Panc1 (cell line): Measurements from ENCODE around the gene IDI2. TPM values are rescaled to one million over a fixed set of nuclear protein-coding genes. Genes with fewer than 3 reads are reported as not detected.
A peak's percentile ranks its signal among the peaks of the same experiment; 100 is the strongest.

Experiments
- ATAC-seq: fragments of 200-7000 bp; cut with Tn5 transposase; 2 replicates; pipeline ENCODE4 v1.9.1; 2020; ENCODE audit warnings: mild to moderate bottlenecking, moderate library complexity
- BruUV-seq: library from RNA; stranded (reverse); fragments of 400-500 nt; replicated peaks from 2 replicates; lab custom pipeline; 2021; lab: Mats Ljungman, UMichigan
- CTCF ChIA-PET: fragments of 300-600 bp; sonication (Branson Sonifier 250); formaldehyde crosslinking; loops from one replicate; lab custom pipeline; 2022; ENCODE audit warnings: antibody characterized with exemption; lab: Charles Lee
- POLR2A ChIA-PET: fragments of 300-600 bp; sonication (Branson Sonifier 250); formaldehyde crosslinking; loops from one replicate; lab custom pipeline; 2022; ENCODE audit warnings: antibody characterized with exemption; lab: Charles Lee
- DNase-seq: peaks from one replicate; pipeline ENCODE4 v3.0.0-alpha.2; 2010; ENCODE audit warnings: low read depth, low spot score
- H3K27ac ChIP-seq: 2 replicates; pipeline ENCODE4 v1.5.1; 2011; ENCODE audit warnings: mild to moderate bottlenecking, low read length, inconsistent platforms
- H3K27me3 ChIP-seq: fragments of 200-500 bp; sonication (Bioruptor generic); 2 replicates; pipeline ENCODE4 v1.6.0; 2014; ENCODE audit warnings: low read length, inconsistent platforms; ENCODE audit not compliant: control insufficient read depth, insufficient read depth
- H3K36me3 ChIP-seq: fragments of 200-500 bp; sonication (Bioruptor generic); 2 replicates; pipeline ENCODE4 v1.5.1; 2014; ENCODE audit warnings: inconsistent platforms, mild to moderate bottlenecking, low read length, moderate library complexity; ENCODE audit not compliant: control insufficient read depth, insufficient read depth
- H3K4me1 ChIP-seq: 2 replicates; pipeline ENCODE4 v1.5.1; 2011; ENCODE audit warnings: inconsistent platforms, mild to moderate bottlenecking, low read length, moderate library complexity; ENCODE audit not compliant: control insufficient read depth, insufficient read depth
- H3K4me3 ChIP-seq, 2 experiments: 2 replicates each; pipeline ENCODE4 v1.5.1; 2011 to 2012; ENCODE audit warnings: low read depth in 2 of 2, low read length in 2 of 2, mild to moderate bottlenecking in 2 of 2, inconsistent platforms in 1 of 2, moderate library complexity in 1 of 2
- H3K9me3 ChIP-seq: fragments of 200-500 bp; sonication (Bioruptor generic); 2 replicates; pipeline ENCODE4 v1.5.1; 2014; ENCODE audit warnings: low read depth, mild to moderate bottlenecking, inconsistent platforms, low read length, moderate library complexity; ENCODE audit not compliant: control insufficient read depth, insufficient read depth
- CTCF ChIP-seq: fragments of 450-650 bp; IDR thresholded peaks from 2 replicates; pipeline ENCODE4 v1.5.1; 2017; ENCODE audit warnings: mild to moderate bottlenecking
- POLR2AphosphoS5 ChIP-seq: IDR thresholded peaks from 2 replicates; pipeline ENCODE4 v1.6.1; 2012; ENCODE audit warnings: mild to moderate bottlenecking, low read depth, low read length, moderate library complexity
- SIN3A ChIP-seq: IDR thresholded peaks from 2 replicates; pipeline ENCODE4 v1.6.1; 2012; ENCODE audit warnings: low read depth, mild to moderate bottlenecking, low read length, moderate library complexity, borderline replicate concordance; ENCODE audit not compliant: insufficient read depth
- TCF7L2 ChIP-seq: IDR thresholded peaks from 2 replicates; pipeline ENCODE4 v1.6.1; 2011; ENCODE audit warnings: mild to moderate bottlenecking, low read depth, low read length, inconsistent platforms
- in situ Hi-C: cut with HindIII; loops from 2 replicates; pipeline ENCODE4 v1.10.0; 2016; ENCODE audit warnings: low sequenced_read_pairs, low pct_unique_long_range_greater_than_20kb
- intact Hi-C: fragments of 100-400 bp; cut with micrococcal nuclease; formaldehyde crosslinking; loops from one replicate; pipeline ENCODE4 v1.10.0; 2022; ENCODE audit not compliant: unreplicated experiment
- total RNA-seq: library from RNA; stranded (reverse); gene quantifications from one replicate; pipeline ENCODE4 v1.2.1, GENCODE V29; 2021; ENCODE audit not compliant: unreplicated experiment
- TF ChIP-seq, protein P1 (sequence below), 2 experiments: IDR thresholded peaks; 2 replicates each; pipeline ENCODE4 v1.6.1; 2011 to 2012; ENCODE audit warnings: low read depth in 2 of 2, control low read depth in 1 of 2, low read length in 1 of 2, mild to moderate bottlenecking in 1 of 2, moderate library complexity in 1 of 2; ENCODE audit not compliant: insufficient read depth in 1 of 2

The IDI2 gene
- total RNA-seq, 1 experiment from 2014 or later = not detected

DNA sequence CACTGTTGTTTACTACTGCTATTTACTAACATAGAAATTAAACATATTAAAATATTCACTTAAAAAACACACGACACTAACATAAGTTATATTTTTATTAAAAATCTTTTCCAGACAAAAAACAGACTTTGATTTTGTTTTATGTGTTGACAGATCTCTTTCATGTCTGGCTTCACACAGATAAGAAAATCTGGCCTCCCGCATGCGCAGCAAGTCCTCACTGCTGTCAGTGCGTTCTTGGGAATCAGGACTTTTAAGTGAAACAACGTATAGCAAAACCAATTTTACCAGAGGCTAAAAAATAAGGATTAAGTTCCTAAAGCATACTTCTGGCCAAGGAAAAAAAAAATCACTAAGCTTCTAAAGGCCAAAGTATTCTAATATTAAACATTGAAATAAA, 24.5 kb upstream of the IDI2 start:
- in situ Hi-C loops (no loop called here), intact Hi-C loops (no loop called here)
- Histone ChIP-seq H3K4me3 (peak overlapping the region; percentile 60 to 89), H3K27me3 (no peaks in the 10 kb centered on the region), H3K9me3 (no peaks in the 10 kb centered on the region), H3K36me3 (peaks cover 6% of the 10 kb centered on the region), H3K27ac (peak overlapping the region; percentile 89), H3K4me1 (peaks cover 24% of the 10 kb centered on the region)
- CTCF ChIA-PET = no interaction called here
- DNase-seq (no peak), ATAC-seq (no peak)
- no TSS peak for BruUV-seq
- TF ChIP-seq POLR2AphosphoS5 (no peak), CTCF (no peak), SIN3A (no peak)
- POLR2A ChIA-PET = no interaction called here

DNA sequence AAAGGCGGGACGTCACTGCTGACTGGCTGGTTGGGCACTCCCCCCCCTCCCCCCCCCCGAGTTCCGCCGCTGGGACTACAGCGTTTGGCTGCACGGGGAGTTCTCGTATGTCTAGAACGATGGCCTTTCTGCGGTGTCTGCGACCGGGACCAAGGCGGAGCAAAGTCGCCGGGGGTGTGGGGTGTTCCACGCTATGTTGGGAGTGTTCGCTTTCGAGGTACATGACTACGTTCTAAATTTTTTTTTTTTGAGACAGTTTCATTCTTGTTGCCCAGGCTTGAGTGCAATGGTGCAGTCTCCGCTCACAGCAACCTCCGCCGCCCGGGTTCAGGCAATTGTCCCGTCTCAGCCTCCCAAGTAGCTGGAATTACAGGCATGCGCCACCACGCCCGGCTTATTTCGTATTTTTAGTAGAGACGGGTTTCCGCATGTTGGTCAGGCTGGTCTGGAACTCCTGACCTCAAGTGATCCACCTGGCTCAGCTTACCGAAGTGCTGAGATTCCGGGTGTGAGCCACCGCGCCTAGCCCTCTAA, 23.8 kb upstream of the IDI2 start:
- in situ Hi-C loops = no loop called here
- BruUV-seq = TSS peak; percentile 92
- Histone ChIP-seq H3K27ac (peak overlapping the region; percentile 89), H3K36me3 (peaks cover 6% of the 10 kb centered on the region), H3K4me1 (peaks cover 23% of the 10 kb centered on the region), H3K4me3 (peak overlapping the region; percentile 60 to 89), H3K9me3 (no peaks in the 10 kb centered on the region), H3K27me3 (no peaks in the 10 kb centered on the region)
- ATAC-seq (peak; percentile 11; the same call in 1 of the 2 replicates), DNase-seq (no peak)
- TF ChIP-seq CTCF (no peak), POLR2AphosphoS5 (peak; percentile 41; the same call in 1 of the 2 replicates), SIN3A (no peak), TCF7L2 (no peak)
- TF ChIP-seq, protein P1, sequence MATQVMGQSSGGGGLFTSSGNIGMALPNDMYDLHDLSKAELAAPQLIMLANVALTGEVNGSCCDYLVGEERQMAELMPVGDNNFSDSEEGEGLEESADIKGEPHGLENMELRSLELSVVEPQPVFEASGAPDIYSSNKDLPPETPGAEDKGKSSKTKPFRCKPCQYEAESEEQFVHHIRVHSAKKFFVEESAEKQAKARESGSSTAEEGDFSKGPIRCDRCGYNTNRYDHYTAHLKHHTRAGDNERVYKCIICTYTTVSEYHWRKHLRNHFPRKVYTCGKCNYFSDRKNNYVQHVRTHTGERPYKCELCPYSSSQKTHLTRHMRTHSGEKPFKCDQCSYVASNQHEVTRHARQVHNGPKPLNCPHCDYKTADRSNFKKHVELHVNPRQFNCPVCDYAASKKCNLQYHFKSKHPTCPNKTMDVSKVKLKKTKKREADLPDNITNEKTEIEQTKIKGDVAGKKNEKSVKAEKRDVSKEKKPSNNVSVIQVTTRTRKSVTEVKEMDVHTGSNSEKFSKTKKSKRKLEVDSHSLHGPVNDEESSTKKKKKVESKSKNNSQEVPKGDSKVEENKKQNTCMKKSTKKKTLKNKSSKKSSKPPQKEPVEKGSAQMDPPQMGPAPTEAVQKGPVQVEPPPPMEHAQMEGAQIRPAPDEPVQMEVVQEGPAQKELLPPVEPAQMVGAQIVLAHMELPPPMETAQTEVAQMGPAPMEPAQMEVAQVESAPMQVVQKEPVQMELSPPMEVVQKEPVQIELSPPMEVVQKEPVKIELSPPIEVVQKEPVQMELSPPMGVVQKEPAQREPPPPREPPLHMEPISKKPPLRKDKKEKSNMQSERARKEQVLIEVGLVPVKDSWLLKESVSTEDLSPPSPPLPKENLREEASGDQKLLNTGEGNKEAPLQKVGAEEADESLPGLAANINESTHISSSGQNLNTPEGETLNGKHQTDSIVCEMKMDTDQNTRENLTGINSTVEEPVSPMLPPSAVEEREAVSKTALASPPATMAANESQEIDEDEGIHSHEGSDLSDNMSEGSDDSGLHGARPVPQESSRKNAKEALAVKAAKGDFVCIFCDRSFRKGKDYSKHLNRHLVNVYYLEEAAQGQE (IDR thresholded peaks at IDR 0.05; ENCODE audit: insufficient read depth in 1 of 2, low read depth in 2 of 2, low read length in 1 of 2) = no peak
- ChIA-PET CTCF (no interaction called here), POLR2A (interaction anchor here (0.6 kb wide), 1 partner anchor 114 kb away, joined by 3 read pairs; no protein-coding TSS in a partner anchor)
- intact Hi-C loops = no loop called here
